Panc1 (cell line): Measurements from ENCODE around the gene PHRF1. TPM values are rescaled to one million over a fixed set of nuclear protein-coding genes. Genes with fewer than 3 reads are reported as not detected.

Source experiments
- ATAC-seq: fragments of 200-7000 bp; cut with Tn5 transposase; 2 replicates; pipeline ENCODE4 v1.9.1; 2020; ENCODE audit warnings: mild to moderate bottlenecking, moderate library complexity
- BruUV-seq: library from RNA; stranded (reverse); fragments of 400-500 nt; replicated peaks from 2 replicates; lab custom pipeline; 2021; lab: Mats Ljungman, UMichigan
- CTCF ChIA-PET: fragments of 300-600 bp; sonication (Branson Sonifier 250); formaldehyde crosslinking; loops from one replicate; lab custom pipeline; 2022; ENCODE audit warnings: antibody characterized with exemption; lab: Charles Lee
- POLR2A ChIA-PET: fragments of 300-600 bp; sonication (Branson Sonifier 250); formaldehyde crosslinking; loops from one replicate; lab custom pipeline; 2022; ENCODE audit warnings: antibody characterized with exemption; lab: Charles Lee
- DNase-seq: peaks from one replicate; pipeline ENCODE4 v3.0.0-alpha.2; 2010; ENCODE audit warnings: low read depth, low spot score
- H3K27ac ChIP-seq: 2 replicates; pipeline ENCODE4 v1.5.1; 2011; ENCODE audit warnings: mild to moderate bottlenecking, low read length, inconsistent platforms
- H3K27me3 ChIP-seq: fragments of 200-500 bp; sonication (Bioruptor generic); 2 replicates; pipeline ENCODE4 v1.6.0; 2014; ENCODE audit warnings: low read length, inconsistent platforms; ENCODE audit not compliant: control insufficient read depth, insufficient read depth
- H3K36me3 ChIP-seq: fragments of 200-500 bp; sonication (Bioruptor generic); 2 replicates; pipeline ENCODE4 v1.5.1; 2014; ENCODE audit warnings: inconsistent platforms, mild to moderate bottlenecking, low read length, moderate library complexity; ENCODE audit not compliant: control insufficient read depth, insufficient read depth
- H3K4me1 ChIP-seq: 2 replicates; pipeline ENCODE4 v1.5.1; 2011; ENCODE audit warnings: inconsistent platforms, mild to moderate bottlenecking, low read length, moderate library complexity; ENCODE audit not compliant: control insufficient read depth, insufficient read depth
- H3K4me3 ChIP-seq, 2 experiments: 2 replicates each; pipeline ENCODE4 v1.5.1; 2011 to 2012; ENCODE audit warnings: low read depth in 2 of 2, low read length in 2 of 2, mild to moderate bottlenecking in 2 of 2, inconsistent platforms in 1 of 2, moderate library complexity in 1 of 2
- H3K9me3 ChIP-seq: fragments of 200-500 bp; sonication (Bioruptor generic); 2 replicates; pipeline ENCODE4 v1.5.1; 2014; ENCODE audit warnings: low read depth, mild to moderate bottlenecking, inconsistent platforms, low read length, moderate library complexity; ENCODE audit not compliant: control insufficient read depth, insufficient read depth
- POLR2AphosphoS5 ChIP-seq: IDR thresholded peaks from 2 replicates; pipeline ENCODE4 v1.6.1; 2012; ENCODE audit warnings: mild to moderate bottlenecking, low read depth, low read length, moderate library complexity
- REST ChIP-seq, 2 experiments: IDR thresholded peaks; 2 replicates each; pipeline ENCODE4 v1.6.1; 2011 to 2012; ENCODE audit warnings: low read depth in 2 of 2, control low read depth in 1 of 2, low read length in 1 of 2, mild to moderate bottlenecking in 1 of 2, moderate library complexity in 1 of 2; ENCODE audit not compliant: insufficient read depth in 1 of 2
- SIN3A ChIP-seq: IDR thresholded peaks from 2 replicates; pipeline ENCODE4 v1.6.1; 2012; ENCODE audit warnings: low read depth, mild to moderate bottlenecking, low read length, moderate library complexity, borderline replicate concordance; ENCODE audit not compliant: insufficient read depth
- TCF7L2 ChIP-seq: IDR thresholded peaks from 2 replicates; pipeline ENCODE4 v1.6.1; 2011; ENCODE audit warnings: mild to moderate bottlenecking, low read depth, low read length, inconsistent platforms
- in situ Hi-C: cut with HindIII; loops from 2 replicates; pipeline ENCODE4 v1.10.0; 2016; ENCODE audit warnings: low sequenced_read_pairs, low pct_unique_long_range_greater_than_20kb
- intact Hi-C: fragments of 100-400 bp; cut with micrococcal nuclease; formaldehyde crosslinking; loops from one replicate; pipeline ENCODE4 v1.10.0; 2022; ENCODE audit not compliant: unreplicated experiment
- total RNA-seq: library from RNA; stranded (reverse); gene quantifications from one replicate; pipeline ENCODE4 v1.2.1, GENCODE V29; 2021; ENCODE audit not compliant: unreplicated experiment
- TF ChIP-seq, protein P1 (sequence below): fragments of 450-650 bp; IDR thresholded peaks from 2 replicates; pipeline ENCODE4 v1.5.1; 2017; ENCODE audit warnings: mild to moderate bottlenecking

PHRF1 gene
- total RNA-seq, 1 experiment from 2014 or later: 90.6 TPM

- Histone ChIP-seq H3K36me3 (no peaks in the 10 kb centered on the region), H3K27ac (no peak overlapping the region), H3K4me3 (no peak overlapping the region), H3K4me1 (peaks cover 11% of the 10 kb centered on the region), H3K27me3 (no peaks in the 10 kb centered on the region), H3K9me3 (no peaks in the 10 kb centered on the region)
- in situ Hi-C loops (no loop called here), intact Hi-C loops (no loop called here)
- CTCF ChIA-PET: no interaction called here
- BruUV-seq: no TSS peak
- POLR2A ChIA-PET: no interaction called here
- TF ChIP-seq REST (IDR thresholded peaks at IDR 0.05; ENCODE audit: insufficient read depth in 1 of 2, low read depth in 2 of 2, low read length in 1 of 2) (no peak), SIN3A (no peak), POLR2AphosphoS5 (no peak), TCF7L2 (no peak)
- TF ChIP-seq, protein P1, sequence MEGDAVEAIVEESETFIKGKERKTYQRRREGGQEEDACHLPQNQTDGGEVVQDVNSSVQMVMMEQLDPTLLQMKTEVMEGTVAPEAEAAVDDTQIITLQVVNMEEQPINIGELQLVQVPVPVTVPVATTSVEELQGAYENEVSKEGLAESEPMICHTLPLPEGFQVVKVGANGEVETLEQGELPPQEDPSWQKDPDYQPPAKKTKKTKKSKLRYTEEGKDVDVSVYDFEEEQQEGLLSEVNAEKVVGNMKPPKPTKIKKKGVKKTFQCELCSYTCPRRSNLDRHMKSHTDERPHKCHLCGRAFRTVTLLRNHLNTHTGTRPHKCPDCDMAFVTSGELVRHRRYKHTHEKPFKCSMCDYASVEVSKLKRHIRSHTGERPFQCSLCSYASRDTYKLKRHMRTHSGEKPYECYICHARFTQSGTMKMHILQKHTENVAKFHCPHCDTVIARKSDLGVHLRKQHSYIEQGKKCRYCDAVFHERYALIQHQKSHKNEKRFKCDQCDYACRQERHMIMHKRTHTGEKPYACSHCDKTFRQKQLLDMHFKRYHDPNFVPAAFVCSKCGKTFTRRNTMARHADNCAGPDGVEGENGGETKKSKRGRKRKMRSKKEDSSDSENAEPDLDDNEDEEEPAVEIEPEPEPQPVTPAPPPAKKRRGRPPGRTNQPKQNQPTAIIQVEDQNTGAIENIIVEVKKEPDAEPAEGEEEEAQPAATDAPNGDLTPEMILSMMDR: no peak
- ATAC-seq (no peak), DNase-seq (no peak)
These were observed 54.6 kb downstream of the PHRF1 start for GRCh38 chr11:630871-631270.

DNA sequence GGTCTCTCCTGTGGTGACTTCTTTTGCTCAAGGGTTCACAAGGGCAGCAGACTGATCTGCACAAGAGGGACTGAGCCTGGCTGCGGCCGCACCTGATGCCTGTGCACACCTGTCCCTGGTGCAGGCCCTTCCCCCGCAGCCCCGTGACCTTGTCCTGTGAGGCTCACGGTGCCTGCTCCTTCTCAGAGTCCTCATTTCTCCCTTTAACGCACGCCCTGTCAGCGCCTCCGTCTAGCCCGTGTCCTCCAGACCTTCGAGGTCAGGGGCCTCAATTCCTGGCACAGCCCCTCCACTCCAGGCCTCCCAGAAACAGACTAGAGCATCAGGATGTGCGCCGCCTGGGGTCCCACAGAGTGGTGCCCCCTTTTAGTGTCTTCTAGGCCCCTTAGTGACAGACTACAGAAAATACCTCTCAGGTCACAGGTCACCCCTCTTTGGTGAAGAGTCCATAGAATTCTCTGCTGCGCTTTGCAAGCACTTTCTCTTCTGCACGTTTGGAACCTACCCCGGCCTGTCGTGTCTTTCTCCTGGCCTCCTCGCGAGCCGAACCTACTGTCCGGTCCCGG is 59.8 kb downstream of the PHRF1 start:
- no peak for TF ChIP-seq TCF7L2
- TF ChIP-seq REST (IDR thresholded peaks at IDR 0.05; ENCODE audit: insufficient read depth in 1 of 2, low read depth in 2 of 2, low read length in 1 of 2): no peak
- TF ChIP-seq POLR2AphosphoS5: 0 out of 2 replicates have a peak, but pooled peaks have one; percentile 27
- no peaks in the 10 kb centered on the region for H3K27me3 ChIP-seq
- no peak overlapping the region for H3K4me3 ChIP-seq
- intact Hi-C loops (no loop called here), in situ Hi-C loops (no loop called here)
- H3K27ac ChIP-seq: no peak overlapping the region
- H3K36me3 ChIP-seq: no peaks in the 10 kb centered on the region
- CTCF ChIA-PET: no interaction called here
- POLR2A ChIA-PET: no interaction called here
- ATAC-seq (no peak), DNase-seq (no peak)
- no TSS peak for BruUV-seq
- H3K9me3 ChIP-seq: no peaks in the 10 kb centered on the region
- H3K4me1 ChIP-seq: peaks cover 6% of the 10 kb centered on the region
